HEK293 (cell line): ENCODE data around the gene LIN52.

ENCODE experiments used
- CTCF ChIA-PET: fragments of 350-600 bp; formaldehyde crosslinking; extraction: SDS; loops from one replicate; lab custom pipeline; 2021; ENCODE audit warnings: antibody characterized with exemption; lab: Yijun Ruan, JAX
- POLR2A ChIA-PET: fragments of 300-600 bp; formaldehyde crosslinking; extraction: SDS; loops from one replicate; lab custom pipeline; 2020; ENCODE audit warnings: antibody characterized with exemption, inconsistent platforms; lab: Yijun Ruan, JAX
- H3K27ac ChIP-seq: fragments of 200-500 bp; sonication (Bioruptor generic); 2 replicates; pipeline ENCODE4 v1.5.1; 2014; ENCODE audit warnings: low read depth, low read length, control low read depth, inconsistent platforms; ENCODE audit errors: extremely low read depth
- H3K36me3 ChIP-seq, 2 experiments: fragments of 200-500 bp in 1 of 2; sonication (Bioruptor generic) in 1 of 2; 1 replicate in 1 of 2; 2 replicates in 1 of 2; pipeline ENCODE4 v1.5.1; 2014 to 2017; ENCODE audit warnings: inconsistent platforms in 2 of 2, low read length in 2 of 2; ENCODE audit not compliant: control insufficient read depth in 2 of 2, insufficient read depth in 1 of 2
- H3K4me1 ChIP-seq: fragments of 200-500 bp; sonication (Bioruptor generic); 2 replicates; pipeline ENCODE4 v1.5.1; 2014; ENCODE audit warnings: mild to moderate bottlenecking, low read length, inconsistent platforms; ENCODE audit not compliant: control insufficient read depth, insufficient read depth
- H3K4me3 ChIP-seq: 2 replicates; pipeline ENCODE4 v1.5.1; 2011; ENCODE audit warnings: low read depth, mild to moderate bottlenecking, control low read depth, low read length, moderate library complexity
- H3K9me3 ChIP-seq: fragments of 200-500 bp; sonication (Bioruptor generic); 2 replicates; pipeline ENCODE4 v1.5.1; 2014; ENCODE audit warnings: low read depth, low read length, inconsistent platforms; ENCODE audit not compliant: control insufficient read depth, insufficient read depth
- KLF8 ChIP-seq: fragments of 450-650 bp; formaldehyde crosslinking; IDR thresholded peaks from 2 replicates; pipeline ENCODE4 v1.5.1; 2016; ENCODE audit warnings: missing biosample characterization, missing genetic modification characterization
- TRIM28 ChIP-seq: IDR thresholded peaks from 2 replicates; pipeline ENCODE4 v1.6.1; 2011; ENCODE audit warnings: low read length, control low read depth, borderline replicate concordance
- TSHZ1 ChIP-seq: fragments of 450-650 bp; formaldehyde crosslinking; IDR thresholded peaks from 2 replicates; pipeline ENCODE4 v1.5.1; 2016; ENCODE audit warnings: missing biosample characterization, missing genetic modification characterization, borderline replicate concordance
- ZBTB49 ChIP-seq: fragments of 450-650 bp; formaldehyde crosslinking; IDR thresholded peaks from 2 replicates; pipeline ENCODE4 v1.5.1; 2016; ENCODE audit warnings: missing biosample characterization, missing genetic modification characterization, low read depth
- ZFP37 ChIP-seq: fragments of 450-650 bp; formaldehyde crosslinking; IDR thresholded peaks from 2 replicates; pipeline ENCODE4 v1.5.1; 2016; ENCODE audit warnings: missing biosample characterization, missing genetic modification characterization
- ZFP69B ChIP-seq: fragments of 450-650 bp; formaldehyde crosslinking; IDR thresholded peaks from 2 replicates; pipeline ENCODE4 v1.5.1; 2016; ENCODE audit warnings: missing biosample characterization, missing genetic modification characterization
- ZNF138 ChIP-seq: fragments of 450-650 bp; formaldehyde crosslinking; IDR thresholded peaks from 2 replicates; pipeline ENCODE4 v1.5.1; 2016; ENCODE audit warnings: missing biosample characterization, missing genetic modification characterization, borderline replicate concordance
- ZNF155 ChIP-seq: fragments of 450-650 bp; formaldehyde crosslinking; IDR thresholded peaks from 2 replicates; pipeline ENCODE4 v1.5.1; 2016; ENCODE audit warnings: missing biosample characterization, missing genetic modification characterization
- ZNF24 ChIP-seq: fragments of 450-650 bp; formaldehyde crosslinking; IDR thresholded peaks from 2 replicates; pipeline ENCODE4 v1.5.1; 2016; ENCODE audit warnings: missing biosample characterization, missing genetic modification characterization
- ZNF248 ChIP-seq: fragments of 450-650 bp; formaldehyde crosslinking; IDR thresholded peaks from 2 replicates; pipeline ENCODE4 v1.5.1; 2017; ENCODE audit warnings: missing biosample characterization, missing genetic modification characterization
- ZNF280C ChIP-seq: fragments of 450-650 bp; formaldehyde crosslinking; IDR thresholded peaks from 2 replicates; pipeline ENCODE4 v1.5.1; 2016; ENCODE audit warnings: missing biosample characterization, missing genetic modification characterization
- ZNF335 ChIP-seq: fragments of 450-650 bp; formaldehyde crosslinking; conservative IDR thresholded peaks from 2 replicates; pipeline ENCODE4 v1.5.1; 2016; ENCODE audit warnings: missing biosample characterization, missing genetic modification characterization
- ZNF341 ChIP-seq: fragments of 450-650 bp; formaldehyde crosslinking; IDR thresholded peaks from 2 replicates; pipeline ENCODE4; 2016; ENCODE audit warnings: low read depth, missing biosample characterization, missing genetic modification characterization
- ZNF350 ChIP-seq: fragments of 450-650 bp; formaldehyde crosslinking; IDR thresholded peaks from 2 replicates; pipeline ENCODE4 v1.5.0; 2017; ENCODE audit warnings: missing biosample characterization, mild to moderate bottlenecking, missing genetic modification characterization
- ZNF404 ChIP-seq: fragments of 450-650 bp; formaldehyde crosslinking; IDR thresholded peaks from 2 replicates; pipeline ENCODE4 v1.5.1; 2017; ENCODE audit warnings: missing biosample characterization, missing genetic modification characterization
- ZNF423 ChIP-seq: fragments of 450-650 bp; formaldehyde crosslinking; IDR thresholded peaks from 2 replicates; pipeline ENCODE4 v1.5.1; 2016; ENCODE audit warnings: missing biosample characterization, missing genetic modification characterization
- ZNF510 ChIP-seq: fragments of 450-650 bp; formaldehyde crosslinking; IDR thresholded peaks from 2 replicates; pipeline ENCODE4 v1.5.1; 2018; ENCODE audit warnings: mild to moderate bottlenecking, missing genetic modification characterization, missing biosample characterization; ENCODE audit not compliant: insufficient replicate concordance
- ZNF514 ChIP-seq: fragments of 450-650 bp; formaldehyde crosslinking; IDR thresholded peaks from 2 replicates; pipeline ENCODE4 v1.5.1; 2016; ENCODE audit warnings: missing biosample characterization, missing genetic modification characterization
- ZNF555 ChIP-seq: fragments of 450-650 bp; formaldehyde crosslinking; conservative IDR thresholded peaks from 2 replicates; pipeline ENCODE4 v1.5.1; 2017; ENCODE audit warnings: missing biosample characterization, mild to moderate bottlenecking, missing genetic modification characterization, inconsistent platforms
- ZNF585B ChIP-seq: fragments of 450-650 bp; formaldehyde crosslinking; IDR thresholded peaks from 2 replicates; pipeline ENCODE4 v1.5.1; 2016; ENCODE audit warnings: missing biosample characterization, missing genetic modification characterization
- ZNF677 ChIP-seq: fragments of 450-650 bp; IDR thresholded peaks from 2 replicates; pipeline ENCODE4 v1.5.0; 2018; ENCODE audit warnings: missing biosample characterization, mild to moderate bottlenecking, missing genetic modification characterization, moderate library complexity
- ZNF747 ChIP-seq: fragments of 450-650 bp; formaldehyde crosslinking; IDR thresholded peaks from 2 replicates; pipeline ENCODE4 v1.5.1; 2016; ENCODE audit warnings: missing biosample characterization, missing genetic modification characterization
- ZNF776 ChIP-seq: fragments of 450-650 bp; formaldehyde crosslinking; IDR thresholded peaks from 2 replicates; pipeline ENCODE4 v1.5.0; 2017; ENCODE audit warnings: missing biosample characterization, missing genetic modification characterization, borderline replicate concordance
- ZNF792 ChIP-seq: fragments of 450-650 bp; formaldehyde crosslinking; IDR thresholded peaks from 2 replicates; pipeline ENCODE4 v1.5.1; 2016; ENCODE audit warnings: missing biosample characterization, missing genetic modification characterization
- ZXDB ChIP-seq: fragments of 450-650 bp; formaldehyde crosslinking; IDR thresholded peaks from 2 replicates; pipeline ENCODE4 v1.5.1; 2016; ENCODE audit warnings: missing biosample characterization, missing genetic modification characterization
- TF ChIP-seq, protein P1 (sequence below): fragments of 450-650 bp; formaldehyde crosslinking; IDR thresholded peaks from 2 replicates; pipeline ENCODE4 v1.5.1; 2017; ENCODE audit warnings: missing biosample characterization, mild to moderate bottlenecking, missing genetic modification characterization, moderate library complexity

The LIN52 gene

GRCh38 chr14:74245292-74245691 is 160.5 kb downstream of the LIN52 start (continued):
- no peak for TF ChIP-seq TSHZ1 (tag by site-specific recombination)
- TF ChIP-seq TRIM28, result no peak
- TF ChIP-seq ZNF350, result no peak
- TF ChIP-seq ZFP69B (tag by site-specific recombination), result no peak
- TF ChIP-seq ZNF155 (tag by site-specific recombination), result no peak
- no peak for TF ChIP-seq ZNF138 (tag by site-specific recombination)
- no peak for TF ChIP-seq ZNF423 (tag by site-specific recombination)
- no peak for TF ChIP-seq ZNF248 (tag by site-specific recombination)
- no peak for TF ChIP-seq ZNF792 (tag by site-specific recombination)

GRCh38 chr14:74246542-74246941 is 161.8 kb downstream of the LIN52 start:
- Histone ChIP-seq H3K9me3 (no peaks in the 10 kb centered on the region), H3K4me1 (no peaks in the 10 kb centered on the region), H3K27ac (no peak overlapping the region), H3K36me3 (no peaks in the 10 kb centered on the region), H3K4me3 (no peak overlapping the region)
- CTCF ChIA-PET, result interaction anchor here (0.6 to 3.4 kb wide), 3 partner anchors 8 to 276 kb away, joined by 3 to 18 read pairs (median 10); no protein-coding TSS in a partner anchor
- POLR2A ChIA-PET, result no interaction called here
- TF ChIP-seq ZNF677 (tag by site-specific recombination) (no peak), ZNF341 (tag by site-specific recombination) (peak; percentile 55), ZNF585B (tag by site-specific recombination) (no peak), ZNF747 (tag by site-specific recombination) (no peak), ZNF280C (tag by site-specific recombination) (no peak), ZNF155 (tag by site-specific recombination) (no peak), ZNF404 (tag by site-specific recombination) (no peak)
- TF ChIP-seq, protein P1, sequence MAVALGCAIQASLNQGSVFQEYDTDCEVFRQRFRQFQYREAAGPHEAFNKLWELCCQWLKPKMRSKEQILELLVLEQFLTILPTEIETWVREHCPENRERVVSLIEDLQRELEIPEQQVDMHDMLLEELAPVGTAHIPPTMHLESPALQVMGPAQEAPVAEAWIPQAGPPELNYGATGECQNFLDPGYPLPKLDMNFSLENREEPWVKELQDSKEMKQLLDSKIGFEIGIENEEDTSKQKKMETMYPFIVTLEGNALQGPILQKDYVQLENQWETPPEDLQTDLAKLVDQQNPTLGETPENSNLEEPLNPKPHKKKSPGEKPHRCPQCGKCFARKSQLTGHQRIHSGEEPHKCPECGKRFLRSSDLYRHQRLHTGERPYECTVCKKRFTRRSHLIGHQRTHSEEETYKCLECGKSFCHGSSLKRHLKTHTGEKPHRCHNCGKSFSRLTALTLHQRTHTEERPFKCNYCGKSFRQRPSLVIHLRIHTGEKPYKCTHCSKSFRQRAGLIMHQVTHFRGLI (tag by site-specific recombination), result no peak

GRCh38 chr14:74248017-74248416 is 163.3 kb downstream of the LIN52 start:
- TF ChIP-seq ZNF792 (tag by site-specific recombination) (no peak), ZNF24 (tag by site-specific recombination) (no peak), ZXDB (tag by site-specific recombination) (no peak), ZNF514 (tag by site-specific recombination) (no peak), ZNF510 (tag by site-specific recombination) (no peak), ZFP37 (no peak), ZBTB49 (no peak), ZNF335 (tag by site-specific recombination) (no peak), ZNF555 (tag by site-specific recombination) (no peak), KLF8 (tag by site-specific recombination) (no peak), ZNF776 (tag by site-specific recombination) (no peak)
- TF ChIP-seq, all 188 proteins: peak for 0
- H3K4me1 ChIP-seq, result no peaks in the 10 kb centered on the region
- H3K4me3 ChIP-seq, result no peak overlapping the region
- ChIA-PET POLR2A (interaction anchor here (0.7 kb wide), 1 partner anchor 1193 kb away, joined by 8 read pairs; no protein-coding TSS in a partner anchor), CTCF (interaction anchor here (0.5 to 3.4 kb wide), 5 partner anchors 9 to 94 kb away, joined by 3 to 18 read pairs (median 5); no protein-coding TSS in a partner anchor)
- H3K9me3 ChIP-seq, result no peaks in the 10 kb centered on the region
- H3K27ac ChIP-seq, result no peak overlapping the region
- no peaks in the 10 kb centered on the region for H3K36me3 ChIP-seq
